T-cell (primary cell): ENCODE measurements around the gene GRAMD1A. TPM values are rescaled to one million over a fixed set of nuclear protein-coding genes. Genes with fewer than 3 reads are reported as not detected.
A peak's percentile ranks its signal among the peaks of the same experiment; 100 is the strongest.

Source experiments
- ATAC-seq, 4 experiments: fragments of 200-7000 bp in 3 of 4; fragments of 150-1000 bp in 1 of 4; cut with Tn5 transposase; replicated peaks in 1 of 4; 1 replicate in 3 of 4; 2 replicates in 1 of 4; pipeline ENCODE4 v1.10.0; 2021; ENCODE audit warnings: moderate library complexity in 3 of 4, mild to moderate bottlenecking in 2 of 4, moderate number of reproducible peaks in 1 of 4
- CTCF ChIA-PET, 2 donors: fragments of 300-600 bp; sonication (Branson Sonifier 250); formaldehyde crosslinking; loops; one replicate each; lab custom pipeline; 2022; ENCODE audit warnings: antibody characterized with exemption in 2 of 2; lab: Charles Lee
- POLR2A ChIA-PET, 2 donors: fragments of 300-600 bp; sonication (Branson Sonifier 250); formaldehyde crosslinking; loops; one replicate each; lab custom pipeline; 2022; ENCODE audit warnings: antibody characterized with exemption in 2 of 2; lab: Charles Lee
- DNase-seq, 35 experiments: peaks; one replicate each; pipeline versions ENCODE4 v3.0.0 to v3.0.0-alpha.2; 2013 to 2023
- H3K27ac ChIP-seq: one replicate; pipeline ENCODE4 v1.5.1; 2013; ENCODE audit warnings: low read length
- H3K27me3 ChIP-seq, 2 experiments: replicated peaks in 1 of 2; 1 replicate in 1 of 2; 2 replicates in 1 of 2; pipeline versions ENCODE4 v1.6.1 to v1.7.0; 2013; ENCODE audit warnings: low read length in 1 of 2, mixed read lengths in 1 of 2; ENCODE audit not compliant: control insufficient read depth in 2 of 2, insufficient read depth in 2 of 2; ENCODE audit errors: extremely low read depth in 1 of 2
- H3K36me3 ChIP-seq, 2 donors: 1 replicate in 1 of 2; 2 replicates in 1 of 2; pipeline versions ENCODE4 v1.6.1 to v1.7.0; 2013; ENCODE audit warnings: low read length in 1 of 2; ENCODE audit not compliant: control insufficient read depth in 2 of 2, insufficient read depth in 1 of 2; ENCODE audit errors: extremely low read depth in 1 of 2
- H3K4me1 ChIP-seq, 2 experiments: 1 replicate in 1 of 2; 2 replicates in 1 of 2; pipeline versions ENCODE4 v1.6.1 to v1.7.0; 2013; ENCODE audit warnings: low read length in 2 of 2, mixed read lengths in 1 of 2; ENCODE audit not compliant: insufficient read depth in 2 of 2, control insufficient read depth in 1 of 2; ENCODE audit errors: extremely low read depth in 1 of 2
- H3K4me3 ChIP-seq, 2 donors: 1 replicate in 1 of 2; 2 replicates in 1 of 2; pipeline versions ENCODE4 v1.5.1 to v1.7.0; 2013; ENCODE audit warnings: mild to moderate bottlenecking in 2 of 2, low read length in 1 of 2, moderate library complexity in 1 of 2; ENCODE audit not compliant: control insufficient read depth in 1 of 2; ENCODE audit errors: extremely low read depth in 1 of 2
- H3K9me3 ChIP-seq: 2 replicates; pipeline ENCODE4 v1.7.0; 2013
- H3K27ac Mint-ChIP-seq, 2 donors: one replicate each; pipeline ENCODE4 v1.8.0; 2020 to 2021; ENCODE audit warnings: mild to moderate bottlenecking in 2 of 2, mixed read lengths in 2 of 2
- H3K27me3 Mint-ChIP-seq, 2 donors: one replicate each; pipeline ENCODE4 v1.8.0; 2021 to 2022; ENCODE audit warnings: mixed read lengths in 2 of 2
- H3K36me3 Mint-ChIP-seq: one replicate; pipeline ENCODE4 v1.8.0; 2021; ENCODE audit warnings: mixed read lengths
- H3K4me1 Mint-ChIP-seq, 3 donors: one replicate each; pipeline ENCODE4 v1.8.0; 2020 to 2022; ENCODE audit warnings: mixed read lengths in 3 of 3, mild to moderate bottlenecking in 1 of 3
- H3K4me3 Mint-ChIP-seq, 3 donors: one replicate each; pipeline ENCODE4 v1.8.0; 2020 to 2022; ENCODE audit warnings: mild to moderate bottlenecking in 3 of 3, mixed read lengths in 3 of 3, moderate library complexity in 3 of 3
- H3K9me3 Mint-ChIP-seq, 3 donors: one replicate each; pipeline ENCODE4 v1.8.0; 2020 to 2022; ENCODE audit warnings: mixed read lengths in 3 of 3
- WGBS: methylation state at CpG from one replicate; pipeline ENCODE4 v1.1.5; 2013; ENCODE audit warnings: missing lambda C conversion rate; ENCODE audit not compliant: insufficient coverage; 5-methylcytosine and 5-hydroxymethylcytosine counted together
- total RNA-seq, 35 experiments: library from RNA in 6 of 35; stranded (reverse) in 6 of 35; fragments of 120-200 nt in 1 of 35; gene quantifications; one replicate each; pipeline versions ENCODE4 v1.2.1 to v1.2.4 and lab custom pipeline; 2013 to 2026

Gene GRAMD1A
- total RNA-seq, 5 donors from 2014 or later (not counting 1 experiment from before 2014, with no cell fraction given) = 189 to 318 (median 227) TPM

DNA sequence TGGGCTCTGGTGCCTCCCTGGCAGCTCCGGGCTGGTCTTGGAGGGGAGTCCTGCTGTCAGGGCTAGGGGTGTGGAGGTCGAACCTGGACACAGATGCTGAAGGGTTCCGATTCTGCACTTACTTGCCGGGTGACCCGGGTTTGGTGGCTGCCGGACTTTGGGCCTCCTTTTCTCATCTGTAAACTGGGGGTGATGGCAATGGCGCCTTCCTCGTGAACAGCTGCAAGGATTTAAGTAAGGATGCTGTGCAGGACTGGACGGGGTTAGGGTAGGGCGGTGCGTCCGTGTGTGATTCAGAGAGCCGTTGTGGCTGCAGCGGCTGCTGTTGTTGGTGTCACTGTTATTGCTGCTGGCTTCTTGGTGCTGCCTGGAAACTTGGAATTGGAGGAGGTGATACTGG is 43.8 kb downstream of the GRAMD1A start:
- Histone ChIP-seq H3K4me3 (no peak overlapping the region), H3K4me1 (peaks cover 3 to 52% of the 10 kb centered on the region in 2 experiments), H3K9me3 (no peaks in the 10 kb centered on the region), H3K27me3 (peaks cover 0 to 54% of the 10 kb centered on the region in 2 experiments), H3K27ac (no peak overlapping the region), H3K36me3 (no peaks in the 10 kb centered on the region)
- ChIA-PET POLR2A (interaction anchor here in 1 of 2 donors (1.0 kb wide), 1 partner anchor 30 kb away, joined by 3 read pairs; no protein-coding TSS in a partner anchor), CTCF (interaction anchor here (0.5 to 1.1 kb wide), 3 partner anchors 9 to 29 kb away, joined by 3 to 6 read pairs (median 5); no protein-coding TSS in a partner anchor)
- H3K36me3 Mint-ChIP-seq = no peaks in the 10 kb centered on the region
- ATAC-seq (no peak), DNase-seq (no peak)
- peaks cover 0 to 17% of the 10 kb centered on the region in 2 donors for H3K27me3 Mint-ChIP-seq
- 94% methylated on average over 14 of the region's 14 CpGs for WGBS
- H3K9me3 Mint-ChIP-seq = no peaks in the 10 kb centered on the region
- H3K4me3 Mint-ChIP-seq = peak overlapping the region in 1 of 3 donors; percentile 26
- peaks cover 23 to 62% (median 45%) of the 10 kb centered on the region in 3 donors for H3K4me1 Mint-ChIP-seq
- H3K27ac Mint-ChIP-seq = no peak overlapping the region

GRCh38 chr19:35044317-35045117 is 44.4 kb downstream of the GRAMD1A start:
- POLR2A ChIA-PET = no interaction called here
- Histone ChIP-seq H3K9me3 (no peaks in the 10 kb centered on the region), H3K4me1 (peaks cover 3 to 45% of the 10 kb centered on the region in 2 experiments), H3K27ac (no peak overlapping the region), H3K27me3 (peaks cover 0 to 48% of the 10 kb centered on the region in 2 experiments), H3K4me3 (no peak overlapping the region), H3K36me3 (no peaks in the 10 kb centered on the region)
- peaks cover 0 to 17% of the 10 kb centered on the region in 2 donors for H3K27me3 Mint-ChIP-seq
- peak overlapping the region in 1 of 3 donors; percentile 26 for H3K4me3 Mint-ChIP-seq
- no peaks in the 10 kb centered on the region for H3K9me3 Mint-ChIP-seq
- H3K4me1 Mint-ChIP-seq = peaks cover 23 to 59% (median 43%) of the 10 kb centered on the region in 3 donors
- H3K27ac Mint-ChIP-seq = peak overlapping the region in 1 of 2 donors; percentile 69
- DNase-seq (peak in 26 of 35 experiments; percentile 37 to 75 (median 50)), ATAC-seq (no peak)
- H3K36me3 Mint-ChIP-seq = no peaks in the 10 kb centered on the region
- CTCF ChIA-PET = interaction anchor here (0.5 to 0.9 kb wide), 3 partner anchors 9 to 178 kb away, joined by 5 to 10 read pairs (median 6); no protein-coding TSS in a partner anchor
- WGBS = 79% methylated on average over 8 of the region's 9 CpGs

DNA sequence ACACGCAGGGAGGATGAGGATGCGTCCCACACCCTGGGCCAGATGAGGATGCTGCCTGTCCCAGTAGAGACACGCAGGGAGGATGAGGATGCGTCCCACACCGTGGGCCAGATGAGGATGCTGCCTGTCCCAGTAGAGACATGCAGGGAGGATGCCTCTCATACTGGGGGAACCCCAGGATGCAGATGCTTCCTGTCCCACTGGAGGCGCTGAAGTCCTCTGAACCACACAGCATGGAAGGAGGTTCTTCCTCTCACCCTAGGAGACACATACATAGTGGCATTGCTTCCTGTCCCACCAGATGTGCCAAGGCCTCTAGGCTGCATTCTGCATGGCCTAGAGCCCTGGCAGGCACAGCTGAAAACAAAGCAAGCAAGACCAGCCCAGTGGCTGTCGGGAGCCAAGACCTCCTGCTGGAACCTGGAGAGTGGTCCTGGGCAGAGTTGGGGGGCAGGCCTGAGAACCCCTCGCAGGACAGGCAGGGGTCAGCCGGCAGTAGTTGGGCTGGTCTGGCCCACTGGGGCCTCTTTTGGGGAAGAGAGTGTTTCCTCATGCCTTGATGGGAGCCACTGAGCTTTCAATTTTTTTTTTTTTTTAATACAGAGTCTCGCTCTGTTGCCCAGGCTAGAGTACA is 45.7 kb downstream of the GRAMD1A start:
- H3K36me3 Mint-ChIP-seq = no peaks in the 10 kb centered on the region
- peaks cover 15 to 50% (median 36%) of the 10 kb centered on the region in 3 donors for H3K4me1 Mint-ChIP-seq
- peaks cover 0 to 15% of the 10 kb centered on the region in 2 donors for H3K27me3 Mint-ChIP-seq
- ATAC-seq = peak; percentile 76 to 98 (median 82)
- H3K9me3 Mint-ChIP-seq = no peaks in the 10 kb centered on the region
- H3K27ac Mint-ChIP-seq = no peak overlapping the region
- no peak overlapping the region for H3K4me3 ChIP-seq
- DNase-seq = peak in 28 of 35 experiments; percentile 26 to 63 (median 44)
- CTCF ChIA-PET = interaction anchor here (0.8 to 1.0 kb wide), 2 partner anchors 78 to 96 kb away, joined by 3 read pairs; no protein-coding TSS in a partner anchor
- POLR2A ChIA-PET = no interaction called here
- WGBS = 19% methylated on average over 9 of the region's 10 CpGs
- peaks cover 0 to 35% of the 10 kb centered on the region in 2 experiments for H3K27me3 ChIP-seq
- H3K27ac ChIP-seq = no peak overlapping the region
- no peaks in the 10 kb centered on the region for H3K36me3 ChIP-seq
- H3K4me1 ChIP-seq = peaks cover 3 to 33% of the 10 kb centered on the region in 2 experiments
- no peaks in the 10 kb centered on the region for H3K9me3 ChIP-seq
- H3K4me3 Mint-ChIP-seq = no peak overlapping the region

DNA sequence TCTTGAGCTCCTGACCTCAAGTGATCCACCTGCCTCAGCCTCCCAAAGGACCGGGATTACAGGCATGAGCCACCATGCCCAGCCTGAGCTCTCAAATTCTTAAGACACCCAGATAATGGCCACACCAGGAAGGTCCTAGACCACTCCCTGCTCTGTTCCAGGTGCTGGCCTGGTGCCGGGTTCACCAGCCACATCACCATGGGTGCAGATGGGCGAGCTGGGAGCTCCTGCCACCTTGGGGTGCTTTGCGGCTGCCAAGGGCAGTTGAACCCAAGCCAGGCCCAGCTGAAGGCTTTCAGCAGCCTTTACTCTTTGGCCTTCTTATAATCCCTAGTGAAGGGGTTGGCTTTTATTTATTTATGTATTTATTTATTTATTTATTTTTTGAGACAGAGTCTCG is 46.3 kb downstream of the GRAMD1A start:
- no peaks in the 10 kb centered on the region for H3K36me3 ChIP-seq
- H3K27ac ChIP-seq = no peak overlapping the region
- no peak overlapping the region for H3K4me3 Mint-ChIP-seq
- H3K9me3 ChIP-seq = no peaks in the 10 kb centered on the region
- H3K4me1 Mint-ChIP-seq = peaks cover 10 to 47% (median 30%) of the 10 kb centered on the region in 3 donors
- H3K27me3 ChIP-seq = peaks cover 0 to 29% of the 10 kb centered on the region in 2 experiments
- H3K4me3 ChIP-seq = no peak overlapping the region
- peaks cover 0 to 26% of the 10 kb centered on the region in 2 experiments for H3K4me1 ChIP-seq
- H3K27me3 Mint-ChIP-seq = peaks cover 0 to 15% of the 10 kb centered on the region in 2 donors
- H3K9me3 Mint-ChIP-seq = no peaks in the 10 kb centered on the region
- WGBS = 89% methylated on average over 3 of the region's 5 CpGs
- H3K27ac Mint-ChIP-seq = no peak overlapping the region
- no peaks in the 10 kb centered on the region for H3K36me3 Mint-ChIP-seq
- ChIA-PET CTCF (interaction anchor here (0.8 to 1.0 kb wide), 2 partner anchors 78 to 95 kb away, joined by 3 read pairs; no protein-coding TSS in a partner anchor), POLR2A (no interaction called here)
- no peak for DNase-seq
- ATAC-seq = no peak

- ChIA-PET POLR2A (interaction anchor here in 1 of 2 donors (0.5 kb wide), 1 partner anchor 997 kb away, joined by 4 read pairs; no protein-coding TSS in a partner anchor), CTCF (interaction anchor here in 1 of 2 donors (0.6 kb wide), 1 partner anchor 69 kb away, joined by 6 read pairs; no protein-coding TSS in a partner anchor)
- WGBS = 72% methylated on average over 12 of the region's 12 CpGs
- Histone ChIP-seq H3K27ac (no peak overlapping the region), H3K4me3 (no peak overlapping the region), H3K36me3 (no peaks in the 10 kb centered on the region), H3K9me3 (no peaks in the 10 kb centered on the region), H3K4me1 (peaks cover 0 to 17% of the 10 kb centered on the region in 2 experiments), H3K27me3 (peaks cover 0 to 15% of the 10 kb centered on the region in 2 experiments)
- ATAC-seq (no peak), DNase-seq (no peak)
- Mint-ChIP-seq H3K27ac (no peak overlapping the region), H3K4me1 (peaks cover 10 to 26% (median 20%) of the 10 kb centered on the region in 3 donors), H3K9me3 (no peaks in the 10 kb centered on the region), H3K27me3 (peaks cover 0 to 11% of the 10 kb centered on the region in 2 donors), H3K36me3 (no peaks in the 10 kb centered on the region), H3K4me3 (no peak overlapping the region)
Observed at GRCh38 chr19:35048911-35049411, 48.8 kb downstream of the GRAMD1A start.

DNA sequence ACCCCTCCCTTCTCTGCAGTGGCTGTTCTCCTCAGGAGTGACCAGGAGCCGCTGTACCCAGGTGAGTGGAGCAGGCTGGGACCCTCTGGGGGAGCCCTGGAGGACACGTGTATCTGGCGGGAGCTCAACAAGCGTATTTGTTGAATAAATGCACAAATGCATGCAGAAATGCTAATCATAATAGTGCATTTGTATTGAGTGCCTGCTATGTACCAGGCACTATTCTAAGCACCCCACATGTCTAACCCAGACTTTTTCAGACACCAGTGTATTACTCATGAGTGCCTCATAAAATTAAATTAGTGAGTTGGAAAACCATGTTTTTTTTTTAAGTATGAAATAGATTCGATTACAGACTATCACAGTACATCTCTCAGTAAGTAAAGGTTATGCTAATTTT is 49.3 kb downstream of the GRAMD1A start:
- WGBS = 60% methylated on average over 1 of the region's 5 CpGs
- H3K4me1 Mint-ChIP-seq = peaks cover 9 to 21% (median 15%) of the 10 kb centered on the region in 3 donors
- H3K4me3 ChIP-seq = no peak overlapping the region
- ChIA-PET CTCF (no interaction called here), POLR2A (no interaction called here)
- H3K9me3 ChIP-seq = no peaks in the 10 kb centered on the region
- H3K9me3 Mint-ChIP-seq = no peaks in the 10 kb centered on the region
- H3K4me3 Mint-ChIP-seq = no peak overlapping the region
- H3K27me3 Mint-ChIP-seq = peaks cover 0 to 9% of the 10 kb centered on the region in 2 donors
- no peaks in the 10 kb centered on the region for H3K36me3 Mint-ChIP-seq
- no peak overlapping the region for H3K27ac ChIP-seq
- H3K36me3 ChIP-seq = no peaks in the 10 kb centered on the region
- H3K27me3 ChIP-seq = peaks cover 0 to 11% of the 10 kb centered on the region in 2 experiments
- no peak overlapping the region for H3K27ac Mint-ChIP-seq
- no peak for DNase-seq
- no peak for ATAC-seq
- peaks cover 0 to 12% of the 10 kb centered on the region in 2 experiments for H3K4me1 ChIP-seq
